ENCODE data around the gene MROH2B. TPM values are rescaled to one million over a fixed set of nuclear protein-coding genes. Genes with fewer than 3 reads are reported as not detected.
"Not testable (repeated sequence)": the region's sequence is repeated elsewhere in the genome, so short reads cannot be mapped to it uniquely, and the experiment has no call there.

MROH2B gene
- total RNA-seq, 3 donors from 2014 or later: not detected

GRCh38 chr5:41032973-41033372 lies 38.2 kb downstream of the MROH2B start:
- Histone ChIP-seq H3K36me3 (no peaks in the 10 kb centered on the region), H3K27ac (no peak overlapping the region), H3K27me3 (no peaks in the 10 kb centered on the region), H3K4me3 (no peak overlapping the region), H3K4me1 (no peaks in the 10 kb centered on the region), H3K9me3 (no peaks in the 10 kb centered on the region)
- intact Hi-C loops (cut with DNase I; ENCODE audit: low total_unique reads): no loop called here
- TF ChIP-seq POLR2A (IDR thresholded peaks at IDR 0.05) (no peak), POLR2AphosphoS5 (IDR thresholded peaks at IDR 0.05) (no peak)
- no peak for DNase-seq (ENCODE audit: low spot score in 2 of 2)

- H3K4me3 ChIP-seq; DNase-seq (ENCODE audit: low spot score in 2 of 2); H3K27ac ChIP-seq; intact Hi-C loops (cut with DNase I; ENCODE audit: low total_unique reads); H3K9me3 ChIP-seq; H3K4me1 ChIP-seq; H3K27me3 ChIP-seq; H3K36me3 ChIP-seq: not testable (repeated sequence)
These were observed 48.5 kb downstream of the MROH2B start for GRCh38 chr5:41022600-41022999.

GRCh38 chr5:41012318-41012717 lies 58.8 kb downstream of the MROH2B start:
- intact Hi-C loops (cut with DNase I; ENCODE audit: low total_unique reads): no loop called here
- H3K4me3 ChIP-seq: no peak overlapping the region
- H3K36me3 ChIP-seq: no peaks in the 10 kb centered on the region
- no peaks in the 10 kb centered on the region for H3K4me1 ChIP-seq
- H3K27me3 ChIP-seq: no peaks in the 10 kb centered on the region
- H3K9me3 ChIP-seq: no peaks in the 10 kb centered on the region
- TF ChIP-seq POLR2A (IDR thresholded peaks at IDR 0.05) (no peak), POLR2AphosphoS5 (IDR thresholded peaks at IDR 0.05) (no peak)
- TF ChIP-seq, protein P1, sequence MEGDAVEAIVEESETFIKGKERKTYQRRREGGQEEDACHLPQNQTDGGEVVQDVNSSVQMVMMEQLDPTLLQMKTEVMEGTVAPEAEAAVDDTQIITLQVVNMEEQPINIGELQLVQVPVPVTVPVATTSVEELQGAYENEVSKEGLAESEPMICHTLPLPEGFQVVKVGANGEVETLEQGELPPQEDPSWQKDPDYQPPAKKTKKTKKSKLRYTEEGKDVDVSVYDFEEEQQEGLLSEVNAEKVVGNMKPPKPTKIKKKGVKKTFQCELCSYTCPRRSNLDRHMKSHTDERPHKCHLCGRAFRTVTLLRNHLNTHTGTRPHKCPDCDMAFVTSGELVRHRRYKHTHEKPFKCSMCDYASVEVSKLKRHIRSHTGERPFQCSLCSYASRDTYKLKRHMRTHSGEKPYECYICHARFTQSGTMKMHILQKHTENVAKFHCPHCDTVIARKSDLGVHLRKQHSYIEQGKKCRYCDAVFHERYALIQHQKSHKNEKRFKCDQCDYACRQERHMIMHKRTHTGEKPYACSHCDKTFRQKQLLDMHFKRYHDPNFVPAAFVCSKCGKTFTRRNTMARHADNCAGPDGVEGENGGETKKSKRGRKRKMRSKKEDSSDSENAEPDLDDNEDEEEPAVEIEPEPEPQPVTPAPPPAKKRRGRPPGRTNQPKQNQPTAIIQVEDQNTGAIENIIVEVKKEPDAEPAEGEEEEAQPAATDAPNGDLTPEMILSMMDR (IDR thresholded peaks at IDR 0.05): no peak
- H3K27ac ChIP-seq: no peak overlapping the region
- DNase-seq (ENCODE audit: low spot score in 2 of 2): no peak

DNA sequence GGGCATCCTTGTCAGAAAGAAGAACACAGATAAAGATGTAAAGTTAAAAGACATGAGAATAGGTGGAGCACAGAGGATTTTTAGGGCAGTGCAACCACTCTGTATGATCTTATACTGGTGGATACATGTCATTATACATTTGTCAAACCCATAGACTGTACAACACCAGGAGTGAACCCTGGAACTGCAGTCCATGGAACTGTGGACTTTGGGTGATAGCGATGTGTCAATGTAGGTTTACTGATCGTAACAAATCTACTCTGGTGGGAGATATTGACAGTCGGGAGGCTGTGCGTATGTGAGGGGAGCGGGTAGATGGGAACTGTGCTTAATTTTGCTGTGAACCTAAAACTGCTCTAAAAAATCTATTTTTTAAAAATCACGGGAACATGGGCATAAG lies 60.6 kb downstream of the MROH2B start:
- intact Hi-C loops (cut with DNase I; ENCODE audit: low total_unique reads): no loop called here
- no peak for DNase-seq (ENCODE audit: low spot score in 2 of 2)
- H3K27me3 ChIP-seq: no peaks in the 10 kb centered on the region
- no peaks in the 10 kb centered on the region for H3K9me3 ChIP-seq
- H3K4me1 ChIP-seq: no peaks in the 10 kb centered on the region
- TF ChIP-seq POLR2A (IDR thresholded peaks at IDR 0.05): no peak
- TF ChIP-seq POLR2AphosphoS5 (IDR thresholded peaks at IDR 0.05): no peak
- TF ChIP-seq, protein P1 (IDR thresholded peaks at IDR 0.05): no peak
- H3K27ac ChIP-seq: no peak overlapping the region
- no peaks in the 10 kb centered on the region for H3K36me3 ChIP-seq
- H3K4me3 ChIP-seq: no peak overlapping the region

- H3K27me3 ChIP-seq: no peaks in the 10 kb centered on the region
- H3K9me3 ChIP-seq: no peaks in the 10 kb centered on the region
- no peak for DNase-seq (ENCODE audit: low spot score in 2 of 2)
- H3K4me1 ChIP-seq: no peaks in the 10 kb centered on the region
- no peak overlapping the region for H3K27ac ChIP-seq
- TF ChIP-seq POLR2A (IDR thresholded peaks at IDR 0.05) (no peak), POLR2AphosphoS5 (IDR thresholded peaks at IDR 0.05) (no peak)
- TF ChIP-seq, protein P1 (IDR thresholded peaks at IDR 0.05): no peak
- no peaks in the 10 kb centered on the region for H3K36me3 ChIP-seq
- intact Hi-C loops (cut with DNase I; ENCODE audit: low total_unique reads): no loop called here
- no peak overlapping the region for H3K4me3 ChIP-seq
These were observed 61.9 kb downstream of the MROH2B start for GRCh38 chr5:41009232-41009631.

DNA sequence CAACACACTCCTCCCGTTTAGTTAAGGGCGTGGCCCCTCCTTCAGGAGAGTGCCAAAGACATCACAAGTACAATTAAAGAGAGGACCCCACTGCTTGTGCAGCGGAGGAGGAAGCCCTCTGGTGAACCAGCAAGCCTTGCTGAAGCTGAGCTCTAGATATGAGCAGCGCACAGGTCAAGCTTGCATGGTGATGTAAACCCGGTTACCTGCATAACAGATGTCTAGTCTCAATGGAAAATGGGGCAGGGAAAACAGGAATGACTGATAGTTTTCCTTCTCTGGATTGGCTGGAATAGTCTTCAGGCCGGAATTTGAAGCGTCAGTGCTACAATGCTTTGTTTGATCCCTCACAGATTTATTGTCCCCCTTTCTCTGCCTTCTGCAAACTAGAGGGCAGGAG lies 66.2 kb downstream of the MROH2B start:
- intact Hi-C loops (cut with DNase I; ENCODE audit: low total_unique reads): no loop called here
- no peaks in the 10 kb centered on the region for H3K36me3 ChIP-seq
- no peak overlapping the region for H3K4me3 ChIP-seq
- H3K4me1 ChIP-seq: no peaks in the 10 kb centered on the region
- no peaks in the 10 kb centered on the region for H3K27me3 ChIP-seq
- no peak overlapping the region for H3K27ac ChIP-seq
- no peaks in the 10 kb centered on the region for H3K9me3 ChIP-seq
- TF ChIP-seq POLR2AphosphoS5 (IDR thresholded peaks at IDR 0.05) (no peak), POLR2A (IDR thresholded peaks at IDR 0.05) (no peak)
- no peak for DNase-seq (ENCODE audit: low spot score in 2 of 2)
